ENCODE measurements around the gene ERGIC1. TPM values are rescaled to one million over a fixed set of nuclear protein-coding genes. Genes with fewer than 3 reads are reported as not detected.

ERGIC1 gene
- total and polyA plus RNA-seq, 2 of the 13 experiments (the other 11 are each of a cell fraction or from before 2014, with no cell fraction given), result 78.5 to 184 TPM

- TF ChIP-seq ZNF224 (CRISPR knock-in tag; IDR thresholded peaks at IDR 0.05) (0 out of 2 replicates have a peak, but pooled peaks have one; percentile 74), PTBP1 (IDR thresholded peaks at IDR 0.05; ENCODE audit: low read depth, low read length, poor library complexity, severe bottlenecking) (no peak), ARNT (IDR thresholded peaks at IDR 0.05) (no peak), ZNF576 (CRISPR knock-in tag; IDR thresholded peaks at IDR 0.05) (no peak), MLXIP (CRISPR knock-in tag; IDR thresholded peaks at IDR 0.05; ENCODE audit: borderline replicate concordance) (0 out of 2 replicates have a peak, but pooled peaks have one; percentile 36), RBAK (CRISPR knock-in tag; IDR thresholded peaks at IDR 0.05) (no peak), ZNF768 (CRISPR knock-in tag; IDR thresholded peaks at IDR 0.05) (peak; percentile 36; the same call in 1 of the 2 replicates), ZNF766 (CRISPR knock-in tag; IDR thresholded peaks at IDR 0.05; ENCODE audit: borderline replicate concordance) (no peak), RFX3 (CRISPR knock-in tag; IDR thresholded peaks at IDR 0.05) (no peak), MXD4 (CRISPR knock-in tag; IDR thresholded peaks at IDR 0.05) (peak; percentile 79), DR1 (CRISPR knock-in tag; IDR thresholded peaks at IDR 0.05) (no peak), ZBTB4 (CRISPR knock-in tag; IDR thresholded peaks at IDR 0.05; ENCODE audit: borderline replicate concordance) (no peak), TBX2 (CRISPR knock-in tag; IDR thresholded peaks at IDR 0.05; ENCODE audit: borderline replicate concordance) (peak; percentile 68), CERS6 (CRISPR knock-in tag; IDR thresholded peaks at IDR 0.05) (peak; percentile 40; the same call in 1 of the 2 replicates), HNF4G (IDR thresholded peaks at IDR 0.05; ENCODE audit: borderline replicate concordance, low read depth, low read length) (no peak), HNF4G (CRISPR knock-in tag; IDR thresholded peaks at IDR 0.05; ENCODE audit: borderline replicate concordance, low read depth) (0 out of 2 replicates have a peak, but pooled peaks have one; percentile 11), ZNF276 (CRISPR knock-in tag; IDR thresholded peaks at IDR 0.05; ENCODE audit: low read depth) (no peak), HOXA5 (CRISPR knock-in tag; IDR thresholded peaks at IDR 0.05) (peak; percentile 72; the same call in 1 of the 2 replicates), PLRG1 (conservative IDR thresholded peaks at IDR 0.05) (no peak), ZNF678 (CRISPR knock-in tag; IDR thresholded peaks at IDR 0.05) (no peak), ZNF567 (CRISPR knock-in tag; IDR thresholded peaks at IDR 0.05; ENCODE audit: borderline replicate concordance) (0 out of 2 replicates have a peak, but pooled peaks have one; percentile 59)
Observed at GRCh38 chr5:172983542-172984243, 149.6 kb downstream of the ERGIC1 start, which contains the start of gene ATP6V0E1 (continued).
